RWPE2 (cell line): ENCODE results near the gene ARHGAP26.

Experiments
- ATAC-seq: fragments of 200-7000 bp; cut with Tn5 transposase; 3 replicates; pipeline ENCODE4 v1.9.1; 2021; ENCODE audit warnings: low read depth
- DNase-seq: peaks from one replicate; pipeline ENCODE4 v3.0.0-alpha.2; 2020; ENCODE audit warnings: low spot score
- H3K27ac ChIP-seq: fragments of 450-650 bp; 2 replicates; pipeline ENCODE4 v1.5.1; 2017; ENCODE audit warnings: mild to moderate bottlenecking; ENCODE audit not compliant: poor library complexity, severe bottlenecking
- H3K27me3 ChIP-seq: fragments of 250-450 bp; sonication (Bioruptor Pico); 2 replicates; pipeline ENCODE4 v1.5.1; 2021; ENCODE audit warnings: mild to moderate bottlenecking, moderate library complexity; ENCODE audit not compliant: insufficient read depth, poor library complexity, severe bottlenecking
- H3K36me3 ChIP-seq: fragments of 250-450 bp; sonication (Bioruptor Pico); 2 replicates; pipeline ENCODE4 v1.5.1; 2020; ENCODE audit warnings: low read depth, mild to moderate bottlenecking, moderate library complexity
- H3K4me1 ChIP-seq: fragments of 250-450 bp; sonication (Bioruptor Pico); 2 replicates; pipeline ENCODE4 v1.5.1; 2021; ENCODE audit warnings: mild to moderate bottlenecking, moderate library complexity; ENCODE audit not compliant: insufficient read depth, poor library complexity, severe bottlenecking
- H3K4me3 ChIP-seq: fragments of 250-450 bp; sonication (Bioruptor Pico); 2 replicates; pipeline ENCODE4 v1.5.1; 2021; ENCODE audit warnings: mild to moderate bottlenecking, moderate library complexity; ENCODE audit not compliant: severe bottlenecking
- H3K9me3 ChIP-seq: fragments of 250-450 bp; sonication (Bioruptor Pico); 2 replicates; pipeline ENCODE4 v1.5.1; 2021; ENCODE audit warnings: mild to moderate bottlenecking, moderate library complexity; ENCODE audit not compliant: severe bottlenecking
- TF ChIP-seq, protein P1 (sequence below): fragments of 450-650 bp; IDR thresholded peaks from one replicate; pipeline ENCODE4 v1.5.1; 2017; ENCODE audit warnings: mild to moderate bottlenecking, moderate library complexity; ENCODE audit not compliant: poor library complexity, severe bottlenecking

ARHGAP26 gene

DNA sequence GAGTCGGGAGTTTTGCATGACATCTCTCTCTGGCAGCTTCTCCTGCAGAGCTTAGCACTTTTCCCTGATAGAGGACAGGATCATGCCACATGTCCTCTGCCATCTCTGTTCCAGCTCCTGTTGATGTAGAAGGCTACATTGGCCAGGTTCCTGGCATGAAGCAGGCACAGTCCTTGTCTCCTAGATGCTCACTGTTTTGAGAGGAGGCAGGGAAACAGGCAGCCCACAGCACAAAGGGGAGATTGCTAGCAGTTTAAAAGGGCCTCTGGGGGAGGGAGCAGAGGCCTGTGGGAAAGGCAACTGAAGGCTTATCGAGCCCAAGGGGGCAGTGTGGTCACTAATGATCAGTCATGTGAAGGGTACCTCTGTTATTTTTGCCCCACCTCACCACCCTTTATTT lies 10.7 kb downstream of the ARHGAP26 start:
- Histone ChIP-seq H3K4me1 (peaks cover 25% of the 10 kb centered on the region), H3K4me3 (no peak overlapping the region), H3K27ac (no peak overlapping the region), H3K9me3 (no peaks in the 10 kb centered on the region), H3K27me3 (no peaks in the 10 kb centered on the region), H3K36me3 (no peaks in the 10 kb centered on the region)
- TF ChIP-seq, protein P1, sequence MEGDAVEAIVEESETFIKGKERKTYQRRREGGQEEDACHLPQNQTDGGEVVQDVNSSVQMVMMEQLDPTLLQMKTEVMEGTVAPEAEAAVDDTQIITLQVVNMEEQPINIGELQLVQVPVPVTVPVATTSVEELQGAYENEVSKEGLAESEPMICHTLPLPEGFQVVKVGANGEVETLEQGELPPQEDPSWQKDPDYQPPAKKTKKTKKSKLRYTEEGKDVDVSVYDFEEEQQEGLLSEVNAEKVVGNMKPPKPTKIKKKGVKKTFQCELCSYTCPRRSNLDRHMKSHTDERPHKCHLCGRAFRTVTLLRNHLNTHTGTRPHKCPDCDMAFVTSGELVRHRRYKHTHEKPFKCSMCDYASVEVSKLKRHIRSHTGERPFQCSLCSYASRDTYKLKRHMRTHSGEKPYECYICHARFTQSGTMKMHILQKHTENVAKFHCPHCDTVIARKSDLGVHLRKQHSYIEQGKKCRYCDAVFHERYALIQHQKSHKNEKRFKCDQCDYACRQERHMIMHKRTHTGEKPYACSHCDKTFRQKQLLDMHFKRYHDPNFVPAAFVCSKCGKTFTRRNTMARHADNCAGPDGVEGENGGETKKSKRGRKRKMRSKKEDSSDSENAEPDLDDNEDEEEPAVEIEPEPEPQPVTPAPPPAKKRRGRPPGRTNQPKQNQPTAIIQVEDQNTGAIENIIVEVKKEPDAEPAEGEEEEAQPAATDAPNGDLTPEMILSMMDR: no peak
- DNase-seq (no peak), ATAC-seq (no peak)

DNA sequence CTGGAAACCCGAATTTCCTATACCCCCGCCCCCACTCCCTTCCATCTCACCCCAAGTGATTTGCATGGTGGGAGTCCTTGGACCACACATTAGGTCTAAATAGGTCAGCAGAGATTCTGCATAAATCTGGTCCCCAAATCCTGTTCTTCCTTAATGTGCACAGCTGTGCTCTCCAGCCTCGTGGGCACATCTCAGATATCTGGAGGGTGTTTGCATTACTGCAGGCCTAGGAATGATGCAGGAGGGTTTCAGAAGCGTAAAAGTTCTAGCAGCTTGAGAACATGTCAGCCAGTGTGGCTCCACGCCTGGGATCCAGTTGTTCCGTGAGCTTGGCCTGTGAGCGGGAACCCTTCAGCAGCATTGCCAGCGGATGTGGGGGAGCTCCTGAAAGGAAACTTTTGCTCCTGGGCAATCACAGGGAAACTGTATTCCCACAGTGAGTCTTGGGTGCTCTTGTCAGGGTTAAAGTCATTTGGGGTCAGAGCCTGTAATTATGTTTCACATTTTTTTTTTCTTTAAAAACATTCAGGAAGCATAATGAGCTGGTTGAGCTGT lies 12.9 kb downstream of the ARHGAP26 start:
- no peak for ATAC-seq
- H3K36me3 ChIP-seq: no peaks in the 10 kb centered on the region

GRCh38 chr5:142783601-142784341 lies 13.6 kb downstream of the ARHGAP26 start:
- Histone ChIP-seq H3K4me1 (peaks cover 18% of the 10 kb centered on the region), H3K36me3 (no peaks in the 10 kb centered on the region), H3K27ac (no peak overlapping the region), H3K4me3 (no peak overlapping the region), H3K9me3 (no peaks in the 10 kb centered on the region), H3K27me3 (no peaks in the 10 kb centered on the region)
- ATAC-seq (no peak), DNase-seq (no peak)
- TF ChIP-seq, protein P1: no peak

More for the DNA sequence above, 12.9 kb downstream of the ARHGAP26 start:
- H3K27ac ChIP-seq: no peak overlapping the region
- H3K27me3 ChIP-seq: no peaks in the 10 kb centered on the region
- no peaks in the 10 kb centered on the region for H3K9me3 ChIP-seq
- H3K4me1 ChIP-seq: peaks cover 25% of the 10 kb centered on the region
- TF ChIP-seq, protein P1: no peak
- no peak overlapping the region for H3K4me3 ChIP-seq
- no peak for DNase-seq

DNA sequence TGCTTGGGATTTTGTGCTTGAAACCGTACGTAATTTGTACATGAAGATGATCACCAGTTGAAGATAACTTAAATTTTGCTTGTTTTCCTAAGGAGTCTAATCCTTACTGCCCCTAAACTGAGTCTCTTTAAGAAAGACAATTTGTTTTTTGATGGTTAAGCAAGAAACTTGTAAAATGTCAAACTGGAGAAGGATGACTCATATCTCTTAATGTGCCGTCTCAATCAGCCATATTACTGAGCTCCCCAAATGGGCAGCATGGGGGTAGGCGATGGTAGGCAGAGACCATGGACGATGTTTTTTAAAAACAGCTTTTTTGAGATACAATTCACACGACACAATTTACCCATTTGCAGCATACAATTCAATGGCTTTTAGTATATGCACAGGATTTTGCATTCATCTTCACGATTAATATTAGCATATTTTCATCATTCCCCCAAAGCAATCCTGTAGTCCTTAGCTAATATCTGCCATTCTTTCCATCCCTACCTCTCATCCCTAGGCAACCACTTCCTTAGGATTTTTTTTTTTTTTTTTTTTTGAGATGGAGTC lies 14.3 kb downstream of the ARHGAP26 start:
- Histone ChIP-seq H3K36me3 (no peaks in the 10 kb centered on the region), H3K4me1 (peaks cover 10% of the 10 kb centered on the region), H3K27ac (no peak overlapping the region), H3K27me3 (no peaks in the 10 kb centered on the region), H3K9me3 (no peaks in the 10 kb centered on the region), H3K4me3 (no peak overlapping the region)
- DNase-seq (no peak), ATAC-seq (0 out of 3 replicates have a peak, but pooled peaks have one; percentile 35)
- TF ChIP-seq, protein P1: no peak
